HEK293 (cell line): Measurements from ENCODE around the gene SMAD7.

Source experiments
- GFI1B ChIP-seq: fragments of 450-650 bp; formaldehyde crosslinking; IDR thresholded peaks from 2 replicates; pipeline ENCODE4 v1.5.1; 2016; ENCODE audit warnings: missing biosample characterization, missing genetic modification characterization
- GLI4 ChIP-seq: fragments of 450-650 bp; formaldehyde crosslinking; IDR thresholded peaks from 2 replicates; pipeline ENCODE4 v1.5.1; 2016; ENCODE audit warnings: missing biosample characterization, missing genetic modification characterization
- KLF7 ChIP-seq: fragments of 450-650 bp; formaldehyde crosslinking; IDR thresholded peaks from 2 replicates; pipeline ENCODE4 v1.5.1; 2016; ENCODE audit warnings: missing biosample characterization, missing genetic modification characterization, borderline replicate concordance
- KLF9 ChIP-seq: fragments of 450-650 bp; formaldehyde crosslinking; IDR thresholded peaks from 2 replicates; pipeline ENCODE4 v1.5.1; 2016; ENCODE audit warnings: missing biosample characterization, missing genetic modification characterization, low read depth
- PRDM1 ChIP-seq: fragments of 450-650 bp; formaldehyde crosslinking; IDR thresholded peaks from 2 replicates; pipeline ENCODE4; 2016; ENCODE audit warnings: missing biosample characterization, missing genetic modification characterization
- SCRT2 ChIP-seq: fragments of 450-650 bp; formaldehyde crosslinking; IDR thresholded peaks from 2 replicates; pipeline ENCODE4 v1.5.1; 2016; ENCODE audit warnings: missing biosample characterization, missing genetic modification characterization
- ZBTB10 ChIP-seq: fragments of 450-650 bp; formaldehyde crosslinking; IDR thresholded peaks from 2 replicates; pipeline ENCODE4 v1.5.1; 2016; ENCODE audit warnings: missing biosample characterization, missing genetic modification characterization
- ZBTB11 ChIP-seq: fragments of 450-650 bp; formaldehyde crosslinking; conservative IDR thresholded peaks from 2 replicates; pipeline ENCODE4 v1.5.1; 2016; ENCODE audit warnings: low read depth, missing biosample characterization, missing genetic modification characterization
- ZFP69B ChIP-seq: fragments of 450-650 bp; formaldehyde crosslinking; IDR thresholded peaks from 2 replicates; pipeline ENCODE4 v1.5.1; 2016; ENCODE audit warnings: missing biosample characterization, missing genetic modification characterization
- ZIC2 ChIP-seq: fragments of 450-650 bp; formaldehyde crosslinking; IDR thresholded peaks from 2 replicates; pipeline ENCODE4 v1.5.1; 2016; ENCODE audit warnings: missing biosample characterization, missing genetic modification characterization
- ZNF146 ChIP-seq: fragments of 450-650 bp; formaldehyde crosslinking; IDR thresholded peaks from 2 replicates; pipeline ENCODE4 v1.5.1; 2016; ENCODE audit warnings: missing biosample characterization, missing genetic modification characterization
- ZNF274 ChIP-seq, 2 experiments: fragments of 200-500 bp in 1 of 2; fragments of 450-650 bp in 1 of 2; sonication (Bioruptor generic) in 1 of 2; formaldehyde crosslinking in 1 of 2; IDR thresholded peaks; 2 replicates each; pipeline versions ENCODE4 v1.5.1 to v1.6.1; 2014 to 2016; ENCODE audit warnings: borderline replicate concordance in 1 of 2, inconsistent platforms in 1 of 2, low read length in 1 of 2, missing biosample characterization in 1 of 2, missing genetic modification characterization in 1 of 2
- ZNF404 ChIP-seq: fragments of 450-650 bp; formaldehyde crosslinking; IDR thresholded peaks from 2 replicates; pipeline ENCODE4 v1.5.1; 2017; ENCODE audit warnings: missing biosample characterization, missing genetic modification characterization
- ZNF473 ChIP-seq: fragments of 450-650 bp; formaldehyde crosslinking; IDR thresholded peaks from 2 replicates; pipeline ENCODE4 v1.5.1; 2017; ENCODE audit warnings: missing biosample characterization, missing genetic modification characterization
- ZNF48 ChIP-seq: fragments of 450-650 bp; formaldehyde crosslinking; IDR thresholded peaks from 2 replicates; pipeline ENCODE4 v1.5.1; 2016; ENCODE audit warnings: missing biosample characterization, missing genetic modification characterization
- ZNF610 ChIP-seq: fragments of 450-650 bp; formaldehyde crosslinking; IDR thresholded peaks from 2 replicates; pipeline ENCODE4 v1.5.1; 2016; ENCODE audit warnings: missing biosample characterization, missing genetic modification characterization, borderline replicate concordance
- ZNF654 ChIP-seq: fragments of 450-650 bp; formaldehyde crosslinking; IDR thresholded peaks from 2 replicates; pipeline ENCODE4 v1.5.1; 2016; ENCODE audit warnings: low read depth, missing biosample characterization, missing genetic modification characterization
- ZNF677 ChIP-seq: fragments of 450-650 bp; IDR thresholded peaks from 2 replicates; pipeline ENCODE4 v1.5.0; 2018; ENCODE audit warnings: missing biosample characterization, mild to moderate bottlenecking, missing genetic modification characterization, moderate library complexity
- ZNF704 ChIP-seq: fragments of 450-650 bp; formaldehyde crosslinking; IDR thresholded peaks from 2 replicates; pipeline ENCODE4 v1.5.1; 2016; ENCODE audit warnings: missing biosample characterization, missing genetic modification characterization
- ZNF747 ChIP-seq: fragments of 450-650 bp; formaldehyde crosslinking; IDR thresholded peaks from 2 replicates; pipeline ENCODE4 v1.5.1; 2016; ENCODE audit warnings: missing biosample characterization, missing genetic modification characterization
- ZNF785 ChIP-seq: fragments of 450-650 bp; formaldehyde crosslinking; IDR thresholded peaks from 2 replicates; pipeline ENCODE4 v1.5.1; 2016; ENCODE audit warnings: missing biosample characterization, missing genetic modification characterization
- ZSCAN23 ChIP-seq: fragments of 450-650 bp; formaldehyde crosslinking; IDR thresholded peaks from 2 replicates; pipeline ENCODE4 v1.5.1; 2016; ENCODE audit warnings: missing biosample characterization, missing genetic modification characterization
- TF ChIP-seq, protein P1 (sequence below): fragments of 450-650 bp; formaldehyde crosslinking; IDR thresholded peaks from 2 replicates; pipeline ENCODE4 v1.5.0; 2017; ENCODE audit warnings: missing biosample characterization, missing genetic modification characterization, borderline replicate concordance
- TF ChIP-seq, protein P2 (sequence below): fragments of 450-650 bp; formaldehyde crosslinking; conservative IDR thresholded peaks from 2 replicates; pipeline ENCODE4 v1.5.1; 2016; ENCODE audit warnings: low read depth, missing biosample characterization, missing genetic modification characterization

The SMAD7 gene

GRCh38 chr18:48929941-48930713 lies 20.6 kb downstream of the SMAD7 start (continued):
- TF ChIP-seq ZNF610 (tag by site-specific recombination) (no peak), KLF9 (tag by site-specific recombination) (no peak), ZBTB11 (no peak), ZNF48 (tag by site-specific recombination) (no peak), GLI4 (tag by site-specific recombination) (no peak), ZNF274 (IDR thresholded peaks at IDR 0.05; ENCODE audit: low read length) (no peak), ZNF274 (tag by site-specific recombination; IDR thresholded peaks at IDR 0.05; ENCODE audit: borderline replicate concordance) (no peak), GFI1B (tag by site-specific recombination) (0 out of 2 replicates have a peak, but pooled peaks have one; percentile 12), ZNF654 (tag by site-specific recombination) (no peak), ZNF473 (tag by site-specific recombination) (no peak), PRDM1 (tag by site-specific recombination) (peak; percentile 52; the same call in 1 of the 2 replicates), ZNF404 (tag by site-specific recombination) (no peak), ZNF747 (tag by site-specific recombination) (no peak), ZFP69B (tag by site-specific recombination) (no peak), ZNF677 (no peak), ZNF785 (tag by site-specific recombination) (no peak), ZNF146 (tag by site-specific recombination) (no peak), ZBTB10 (tag by site-specific recombination) (no peak), ZNF704 (tag by site-specific recombination) (no peak), ZIC2 (no peak), ZSCAN23 (no peak), SCRT2 (tag by site-specific recombination) (no peak), KLF7 (tag by site-specific recombination) (no peak)
- TF ChIP-seq, protein P1, sequence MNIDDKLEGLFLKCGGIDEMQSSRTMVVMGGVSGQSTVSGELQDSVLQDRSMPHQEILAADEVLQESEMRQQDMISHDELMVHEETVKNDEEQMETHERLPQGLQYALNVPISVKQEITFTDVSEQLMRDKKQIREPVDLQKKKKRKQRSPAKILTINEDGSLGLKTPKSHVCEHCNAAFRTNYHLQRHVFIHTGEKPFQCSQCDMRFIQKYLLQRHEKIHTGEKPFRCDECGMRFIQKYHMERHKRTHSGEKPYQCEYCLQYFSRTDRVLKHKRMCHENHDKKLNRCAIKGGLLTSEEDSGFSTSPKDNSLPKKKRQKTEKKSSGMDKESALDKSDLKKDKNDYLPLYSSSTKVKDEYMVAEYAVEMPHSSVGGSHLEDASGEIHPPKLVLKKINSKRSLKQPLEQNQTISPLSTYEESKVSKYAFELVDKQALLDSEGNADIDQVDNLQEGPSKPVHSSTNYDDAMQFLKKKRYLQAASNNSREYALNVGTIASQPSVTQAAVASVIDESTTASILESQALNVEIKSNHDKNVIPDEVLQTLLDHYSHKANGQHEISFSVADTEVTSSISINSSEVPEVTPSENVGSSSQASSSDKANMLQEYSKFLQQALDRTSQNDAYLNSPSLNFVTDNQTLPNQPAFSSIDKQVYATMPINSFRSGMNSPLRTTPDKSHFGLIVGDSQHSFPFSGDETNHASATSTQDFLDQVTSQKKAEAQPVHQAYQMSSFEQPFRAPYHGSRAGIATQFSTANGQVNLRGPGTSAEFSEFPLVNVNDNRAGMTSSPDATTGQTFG (tag by site-specific recombination), result no peak
- TF ChIP-seq, protein P2, sequence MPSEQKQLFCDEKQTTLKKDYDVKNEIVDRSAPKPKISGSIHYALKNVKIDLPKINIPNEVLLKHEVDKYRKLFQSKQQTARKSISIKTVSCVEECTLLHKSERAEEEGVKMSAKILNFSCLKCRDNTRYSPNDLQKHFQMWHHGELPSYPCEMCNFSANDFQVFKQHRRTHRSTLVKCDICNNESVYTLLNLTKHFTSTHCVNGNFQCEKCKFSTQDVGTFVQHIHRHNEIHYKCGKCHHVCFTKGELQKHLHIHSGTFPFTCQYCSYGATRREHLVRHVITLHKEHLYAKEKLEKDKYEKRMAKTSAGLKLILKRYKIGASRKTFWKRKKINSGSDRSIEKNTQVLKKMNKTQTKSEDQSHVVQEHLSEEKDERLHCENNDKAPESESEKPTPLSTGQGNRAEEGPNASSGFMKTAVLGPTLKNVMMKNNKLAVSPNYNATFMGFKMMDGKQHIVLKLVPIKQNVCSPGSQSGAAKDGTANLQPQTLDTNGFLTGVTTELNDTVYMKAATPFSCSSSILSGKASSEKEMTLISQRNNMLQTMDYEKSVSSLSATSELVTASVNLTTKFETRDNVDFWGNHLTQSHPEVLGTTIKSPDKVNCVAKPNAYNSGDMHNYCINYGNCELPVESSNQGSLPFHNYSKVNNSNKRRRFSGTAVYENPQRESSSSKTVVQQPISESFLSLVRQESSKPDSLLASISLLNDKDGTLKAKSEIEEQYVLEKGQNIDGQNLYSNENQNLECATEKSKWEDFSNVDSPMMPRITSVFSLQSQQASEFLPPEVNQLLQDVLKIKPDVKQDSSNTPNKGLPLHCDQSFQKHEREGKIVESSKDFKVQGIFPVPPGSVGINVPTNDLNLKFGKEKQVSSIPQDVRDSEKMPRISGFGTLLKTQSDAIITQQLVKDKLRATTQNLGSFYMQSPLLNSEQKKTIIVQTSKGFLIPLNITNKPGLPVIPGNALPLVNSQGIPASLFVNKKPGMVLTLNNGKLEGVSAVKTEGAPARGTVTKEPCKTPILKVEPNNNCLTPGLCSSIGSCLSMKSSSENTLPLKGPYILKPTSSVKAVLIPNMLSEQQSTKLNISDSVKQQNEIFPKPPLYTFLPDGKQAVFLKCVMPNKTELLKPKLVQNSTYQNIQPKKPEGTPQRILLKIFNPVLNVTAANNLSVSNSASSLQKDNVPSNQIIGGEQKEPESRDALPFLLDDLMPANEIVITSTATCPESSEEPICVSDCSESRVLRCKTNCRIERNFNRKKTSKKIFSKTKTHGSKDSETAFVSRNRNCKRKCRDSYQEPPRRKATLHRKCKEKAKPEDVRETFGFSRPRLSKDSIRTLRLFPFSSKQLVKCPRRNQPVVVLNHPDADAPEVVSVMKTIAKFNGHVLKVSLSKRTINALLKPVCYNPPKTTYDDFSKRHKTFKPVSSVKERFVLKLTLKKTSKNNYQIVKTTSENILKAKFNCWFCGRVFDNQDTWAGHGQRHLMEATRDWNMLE (tag by site-specific recombination), result no peak
